GM12878 (cell line): ENCODE results near the gene CST6. TPM values are rescaled to one million over a fixed set of nuclear protein-coding genes. Genes with fewer than 3 reads are reported as not detected.

Experiments used
- ATAC-seq: fragments of 200-7000 bp; cut with Tn5 transposase; 3 replicates; pipeline ENCODE4 v1.9.1; 2020; ENCODE audit warnings: mild to moderate bottlenecking, moderate library complexity
- BruUV-seq: library from RNA; stranded (reverse); fragments of 400-500 nt; replicated peaks from 2 replicates; lab custom pipeline; 2021; lab: Mats Ljungman, UMichigan
- CTCF ChIA-PET: fragments of 300-600 bp; sonication (Branson Sonifier 250); formaldehyde crosslinking; extraction: SDS; loops from one replicate; lab custom pipeline; 2021; ENCODE audit warnings: inconsistent platforms; lab: Yijun Ruan, JAX
- POLR2A ChIA-PET: fragments of 350-600 bp; formaldehyde crosslinking; extraction: SDS; loops from one replicate; lab custom pipeline; 2021; ENCODE audit warnings: inconsistent platforms; lab: Charles Lee
- RAD21 ChIA-PET: fragments of 300-600 bp; sonication (Branson Sonifier 250); formaldehyde crosslinking; loops from one replicate; lab custom pipeline; 2023; ENCODE audit warnings: antibody characterized with exemption; ENCODE audit not compliant: unreplicated experiment; lab: Charles Lee
- SMC1A ChIA-PET: fragments of 300-600 bp; sonication (Branson Sonifier 250); formaldehyde crosslinking; loops from one replicate; lab custom pipeline; 2023; ENCODE audit not compliant: unreplicated experiment, uncharacterized antibody; lab: Charles Lee
- DNase-seq: peaks from one replicate; pipeline ENCODE4 v3.0.0-alpha.2; 2011; ENCODE audit warnings: low read depth, low spot score
- FAIRE-seq: peaks from 3 replicates; lab custom pipeline; 2011; peaks lifted over from hg19 to GRCh38; lab: Jason Lieb, UNC
- H2AFZ ChIP-seq: 2 replicates; pipeline ENCODE4 v1.6.0; 2011; ENCODE audit warnings: low read depth, low read length, control low read depth; ENCODE audit not compliant: control insufficient read depth
- H3K27ac ChIP-seq: 2 replicates; pipeline ENCODE4 v1.5.1; 2011; ENCODE audit warnings: control low read depth; ENCODE audit not compliant: control insufficient read depth, insufficient read depth
- H3K27me3 ChIP-seq, 2 experiments: replicated peaks in 1 of 2; 2 replicates each; pipeline versions ENCODE4 v1.6.0 to v1.6.1; 2011; ENCODE audit warnings: low read length in 1 of 2; ENCODE audit not compliant: control insufficient read depth in 2 of 2, insufficient read depth in 2 of 2
- H3K36me3 ChIP-seq, 2 experiments: 2 replicates each; pipeline ENCODE4 v1.5.1; 2011; ENCODE audit warnings: low read length in 1 of 2; ENCODE audit not compliant: control insufficient read depth in 2 of 2, insufficient read depth in 2 of 2
- H3K4me1 ChIP-seq: 2 replicates; pipeline ENCODE4 v1.6.1; 2011; ENCODE audit warnings: mild to moderate bottlenecking, low read length, moderate library complexity, mixed read lengths; ENCODE audit not compliant: control insufficient read depth, insufficient read depth
- H3K4me2 ChIP-seq: 2 replicates; pipeline ENCODE4 v1.6.0; 2011; ENCODE audit warnings: control low read depth; ENCODE audit not compliant: control insufficient read depth, insufficient read depth
- H3K4me3 ChIP-seq: fragments of 200-600 bp; sonication (generic); 2 replicates; pipeline ENCODE4 v1.5.1; 2016
- H3K79me2 ChIP-seq: 2 replicates; pipeline ENCODE4 v1.6.0; 2011; ENCODE audit warnings: low read length; ENCODE audit not compliant: control insufficient read depth, insufficient read depth
- H3K9ac ChIP-seq: 2 replicates; pipeline ENCODE4 v1.8.0; 2011; ENCODE audit warnings: low read length, control low read depth, mixed read lengths; ENCODE audit not compliant: control insufficient read depth, insufficient read depth
- H3K9me3 ChIP-seq: replicated peaks from 3 replicates; pipeline ENCODE4 v1.5.1; 2011; ENCODE audit warnings: mild to moderate bottlenecking, low read length; ENCODE audit not compliant: control insufficient read depth, insufficient read depth
- H4K20me1 ChIP-seq: 2 replicates; pipeline ENCODE4 v1.6.0; 2011; ENCODE audit not compliant: control insufficient read depth, insufficient read depth
- MTA2 ChIP-seq: fragments of 450-650 bp; IDR thresholded peaks from 2 replicates; pipeline ENCODE4 v1.6.1; 2016; ENCODE audit warnings: low read depth, mild to moderate bottlenecking, moderate library complexity
- ZBTB33 ChIP-seq: fragments of 450-650 bp; IDR thresholded peaks from 2 replicates; pipeline ENCODE4 v1.6.1; 2017; ENCODE audit warnings: mild to moderate bottlenecking
- WGBS: methylation state at CpG from one replicate; pipeline ENCODE4 v1.1.6; 2016; ENCODE audit warnings: low lambda C conversion rate; ENCODE audit not compliant: insufficient replicate concordance, insufficient coverage; ENCODE audit errors: missing lambda C conversion rate; 5-methylcytosine and 5-hydroxymethylcytosine counted together
- in situ Hi-C: fragments of 300-500 bp; cut with MboI; formaldehyde crosslinking; loops from 9 replicates; pipeline ENCODE4 v1.14.3; 2018; ENCODE audit warnings: mixed read lengths
- intact Hi-C: fragments of 100-400 bp; cut with micrococcal nuclease; formaldehyde crosslinking; loops from one replicate; pipeline ENCODE4 v1.14.2; 2022; ENCODE audit not compliant: unreplicated experiment
- polyA plus RNA-seq, 11 experiments: library from polyadenylated mRNA; depleted of rRNA in 4 of 11; unstranded in 6 of 11; stranded (reverse) in 5 of 11; fragments of >200 nt; fragmentation: Nextera tagmentation in 4 of 11; fragmentation: Illumina TruSeq in 1 of 11; extraction: Ambion mirVana in 4 of 11; extraction: Trizol in 1 of 11; gene quantifications; 1 replicate in 1 of 11; 2 replicates in 10 of 11; pipeline versions ENCODE4 v1.2.1 to v1.2.3, GENCODE V29; 2011 to 2016; ENCODE audit warnings: inconsistent platforms in 2 of 11, missing spikeins in 2 of 11, low read depth in 1 of 11
- total RNA-seq, 4 experiments: library from RNA; depleted of rRNA in 3 of 4; stranded (reverse); fragments of >200 nt in 3 of 4; fragmentation: Illumina TruSeq in 1 of 4; extraction: Trizol in 1 of 4; gene quantifications; 2 replicates each; pipeline versions ENCODE4 v1.2.1 to v1.2.3, GENCODE V29; 2013 to 2021

CST6 gene
- total and polyA plus RNA-seq, 10 of the 15 experiments (the other 5 are each of a cell fraction or from before 2014, with no cell fraction given): not detected

- peak overlapping the region; percentile 87 for H3K9ac ChIP-seq
- ChIA-PET POLR2A (interaction anchor here (1.3 to 3.5 kb wide), 10 partner anchors 12 to 237 kb away, joined by 3 to 25 read pairs (median 8); partner anchors contain the start of genes BANF1, CCDC85B, EIF1AD and MUS81), SMC1A (interaction anchor here (0.9 to 4.9 kb wide), 6 partner anchors 12 to 260 kb away, joined by 3 to 29 read pairs (median 4); partner anchors contain the start of gene MUS81), CTCF (interaction anchor here (1.0 to 6.4 kb wide), 11 partner anchors 7 to 204 kb away, joined by 3 to 94 read pairs (median 6); partner anchors contain the start of gene MUS81), RAD21 (interaction anchor here (0.9 to 3.5 kb wide), 8 partner anchors 10 to 170 kb away, joined by 3 to 27 read pairs (median 5); partner anchors contain the start of genes CCDC85B and PACS1)
- peak overlapping the region; percentile 80 for H3K4me3 ChIP-seq
- no peak for FAIRE-seq
- H3K27ac ChIP-seq: peak overlapping the region; percentile 82
- no peaks in the 10 kb centered on the region for H3K9me3 ChIP-seq
- in situ Hi-C loops: no loop called here
- TF ChIP-seq MTA2: 0 out of 2 replicates have a peak, but pooled peaks have one; percentile 22
- no peak for TF ChIP-seq ZBTB33
- no peak for ATAC-seq
- H3K4me2 ChIP-seq: peak overlapping the region; percentile 88
- H3K79me2 ChIP-seq: peaks cover 27% of the 10 kb centered on the region
- H3K4me1 ChIP-seq: peaks cover 15% of the 10 kb centered on the region
- H2AFZ ChIP-seq: peak overlapping the region; percentile 80
- peaks cover 5 to 14% of the 10 kb centered on the region in 2 experiments for H3K36me3 ChIP-seq
- H4K20me1 ChIP-seq: no peaks in the 10 kb centered on the region
- no peaks in the 10 kb centered on the region for H3K27me3 ChIP-seq
- no peak for DNase-seq
- BruUV-seq: TSS peak; percentile 98
- 9% methylated on average over 12 of the region's 12 CpGs for WGBS
- intact Hi-C loops: loop anchor here (5.0 kb wide), 1 partner anchor 194 kb away; the partner anchor contains the start of gene CFL1
Measured at GRCh38 chr11:66051371-66051765, 39.6 kb downstream of the CST6 start.
